Gastroesophageal sphincter (tissue), 4 donors: ENCODE measurements around the gene SIRPA. TPM values are rescaled to one million over a fixed set of nuclear protein-coding genes. Genes with fewer than 3 reads are reported as not detected.

Source experiments
- ATAC-seq: fragments of 150-250 bp; one replicate; pipeline ENCODE4 v1.9.1; 2016; ENCODE audit warnings: mild to moderate bottlenecking, moderate library complexity
- H3K27ac ChIP-seq, 4 donors: fragments of 200-600 bp; sonication (generic) in 3 of 4; 1 replicate in 3 of 4; 2 replicates in 1 of 4; pipeline ENCODE4 v1.5.1; 2016 to 2019
- H3K27me3 ChIP-seq: fragments of 200-600 bp; sonication (generic); one replicate; pipeline ENCODE4 v1.5.1; 2019
- H3K36me3 ChIP-seq, 2 donors: fragments of 200-600 bp; sonication (generic); one replicate each; pipeline ENCODE4 v1.5.1; 2019; ENCODE audit warnings: control low read depth in 1 of 2
- H3K4me1 ChIP-seq, 3 donors: fragments of 200-600 bp; sonication (generic); 1 replicate in 2 of 3; 2 replicates in 1 of 3; pipeline ENCODE4 v1.5.1; 2016 to 2019; ENCODE audit warnings: control low read depth in 2 of 3
- H3K4me3 ChIP-seq, 2 donors: fragments of 200-600 bp; sonication (generic); one replicate each; pipeline ENCODE4 v1.5.1; 2019; ENCODE audit warnings: mild to moderate bottlenecking in 1 of 2, moderate library complexity in 1 of 2
- H3K9me3 ChIP-seq, 3 donors: fragments of 200-600 bp; sonication (generic); one replicate each; pipeline ENCODE4 v1.5.1; 2017 to 2019; ENCODE audit warnings: control low read depth in 2 of 3
- EP300 ChIP-seq: sonication (generic); formaldehyde crosslinking; IDR thresholded peaks from one replicate; pipeline ENCODE4 v1.6.1; 2017; ENCODE audit warnings: antibody characterized with exemption, mild to moderate bottlenecking
- POLR2A ChIP-seq, 2 donors: fragments of 450-650 bp; IDR thresholded peaks; one replicate each; pipeline ENCODE4 v1.6.1; 2017; ENCODE audit warnings: antibody characterized with exemption in 2 of 2, mild to moderate bottlenecking in 2 of 2, moderate library complexity in 1 of 2
- POLR2AphosphoS5 ChIP-seq: sonication (generic); formaldehyde crosslinking; IDR thresholded peaks from one replicate; pipeline ENCODE4 v1.6.1; 2017; ENCODE audit warnings: antibody characterized with exemption
- WGBS, 2 donors: methylation state at CpG; one replicate each; pipeline ENCODE4 v1.1.5; 2018; ENCODE audit warnings: low coverage in 1 of 2; 5-methylcytosine and 5-hydroxymethylcytosine counted together
- total RNA-seq, 4 donors: library from RNA; depleted of rRNA; stranded (reverse); fragments of >200 nt; gene quantifications; one replicate each; pipeline ENCODE4 v1.1.0, GENCODE V29; 2016
- TF ChIP-seq, protein P1 (sequence below), 4 experiments: fragments of 200-600 bp in 2 of 4; fragments of 450-650 bp in 2 of 4; sonication (generic) in 1 of 4; IDR thresholded peaks; one replicate each; pipeline ENCODE4 v1.5.1; 2017 to 2019; ENCODE audit warnings: antibody characterized with exemption in 4 of 4, mild to moderate bottlenecking in 2 of 4, moderate library complexity in 2 of 4

Gene SIRPA
- 10 to 100 TPM; 11.7 to 31.7 (median 27.4) TPM for total RNA-seq

DNA sequence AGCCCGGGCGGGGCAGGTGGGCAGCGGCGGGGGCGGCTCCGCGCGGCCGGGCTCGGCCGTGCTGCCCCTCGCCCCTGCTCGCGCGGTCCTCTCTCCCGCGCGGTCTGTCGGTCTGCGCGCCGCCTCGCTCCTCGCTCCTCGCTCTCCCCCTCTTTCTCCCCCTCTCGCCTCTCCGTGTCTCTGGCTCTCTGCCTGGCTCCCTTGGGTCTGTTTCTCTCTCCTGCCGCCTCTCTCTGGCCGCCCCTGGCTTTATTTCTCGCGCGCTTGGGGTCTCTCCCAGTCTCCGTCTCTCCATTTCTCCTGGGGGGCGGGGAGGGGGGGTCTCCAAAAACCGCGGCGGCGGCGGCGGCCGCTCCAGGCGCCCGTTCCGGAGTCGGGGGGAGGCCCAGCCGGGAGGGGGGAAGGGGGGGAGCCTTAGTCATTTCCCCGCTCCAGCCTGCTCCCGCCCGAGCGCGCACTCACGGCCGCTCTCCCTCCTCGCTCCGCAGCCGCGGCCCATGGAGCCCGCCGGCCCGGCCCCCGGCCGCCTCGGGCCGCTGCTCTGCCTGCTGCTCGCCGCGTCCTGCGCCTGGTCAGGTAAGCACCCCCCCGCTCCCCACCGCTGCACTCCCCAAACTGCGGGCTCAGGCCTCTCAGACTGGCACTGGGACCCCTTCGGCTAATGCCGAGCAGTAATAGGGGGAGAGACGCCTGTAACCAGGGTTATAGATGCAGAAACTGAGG is at the start of gene SIRPA:
TSS of gene SIRPA (plus strand) at position 457 of the 723 bp plus-strand sequence. CDS start at position 498, 41 bp downstream.
- Histone ChIP-seq H3K4me1 (peaks cover 0 to 72% (median 7%) of the 10 kb centered on the region in 3 donors), H3K36me3 (no peaks in the 10 kb centered on the region), H3K4me3 (peak within 1 kb of the TSS; percentile 80 to 83), H3K9me3 (no peaks in the 10 kb centered on the region), H3K27me3 (no peaks in the 10 kb centered on the region), H3K27ac (peak within 1 kb of the TSS; percentile 84 to 99 (median 96))
- TF ChIP-seq POLR2A (IDR thresholded peaks at IDR 0.05) (peak; percentile 24 to 47), EP300 (no peak)
- ATAC-seq: peak; percentile 71
- 0% methylated on average over 18 to 24 of the region's 74 CpGs for WGBS, 2 donors

DNA sequence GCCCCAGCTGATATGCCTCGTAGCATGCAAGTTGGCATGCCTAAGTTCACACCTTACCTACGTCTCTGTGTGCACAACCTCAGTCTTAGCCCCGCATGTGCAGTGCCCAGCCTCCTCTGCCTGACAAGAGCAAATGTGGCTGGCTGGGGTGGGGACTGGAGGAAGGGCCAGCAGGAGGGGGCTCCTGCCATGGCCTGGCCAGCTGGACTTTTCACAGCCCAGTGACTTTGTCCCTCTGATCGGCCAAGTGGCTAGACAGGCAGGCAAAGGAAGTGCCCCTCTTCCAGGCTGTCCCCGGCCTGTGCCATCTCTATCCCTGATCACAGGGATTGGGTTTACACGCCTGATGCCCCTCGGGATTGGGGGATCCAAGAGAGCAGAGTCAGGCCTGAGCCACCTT is 49.5 kb upstream of the SIRPA start:
- Histone ChIP-seq H3K36me3 (no peaks in the 10 kb centered on the region), H3K27ac (no peak overlapping the region), H3K9me3 (no peaks in the 10 kb centered on the region), H3K27me3 (no peaks in the 10 kb centered on the region), H3K4me3 (no peak overlapping the region), H3K4me1 (peaks cover 0 to 38% (median 12%) of the 10 kb centered on the region in 3 donors)
- ATAC-seq: no peak
- no peak for TF ChIP-seq POLR2A (IDR thresholded peaks at IDR 0.05)
- TF ChIP-seq, protein P1, sequence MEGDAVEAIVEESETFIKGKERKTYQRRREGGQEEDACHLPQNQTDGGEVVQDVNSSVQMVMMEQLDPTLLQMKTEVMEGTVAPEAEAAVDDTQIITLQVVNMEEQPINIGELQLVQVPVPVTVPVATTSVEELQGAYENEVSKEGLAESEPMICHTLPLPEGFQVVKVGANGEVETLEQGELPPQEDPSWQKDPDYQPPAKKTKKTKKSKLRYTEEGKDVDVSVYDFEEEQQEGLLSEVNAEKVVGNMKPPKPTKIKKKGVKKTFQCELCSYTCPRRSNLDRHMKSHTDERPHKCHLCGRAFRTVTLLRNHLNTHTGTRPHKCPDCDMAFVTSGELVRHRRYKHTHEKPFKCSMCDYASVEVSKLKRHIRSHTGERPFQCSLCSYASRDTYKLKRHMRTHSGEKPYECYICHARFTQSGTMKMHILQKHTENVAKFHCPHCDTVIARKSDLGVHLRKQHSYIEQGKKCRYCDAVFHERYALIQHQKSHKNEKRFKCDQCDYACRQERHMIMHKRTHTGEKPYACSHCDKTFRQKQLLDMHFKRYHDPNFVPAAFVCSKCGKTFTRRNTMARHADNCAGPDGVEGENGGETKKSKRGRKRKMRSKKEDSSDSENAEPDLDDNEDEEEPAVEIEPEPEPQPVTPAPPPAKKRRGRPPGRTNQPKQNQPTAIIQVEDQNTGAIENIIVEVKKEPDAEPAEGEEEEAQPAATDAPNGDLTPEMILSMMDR (IDR thresholded peaks at IDR 0.05): no peak
- no peak for TF ChIP-seq EP300
- TF ChIP-seq POLR2AphosphoS5: no peak
- 80% methylated on average over 1 of the region's 7 CpGs; no CpG with 5 or more reads in 1 of the 2 donors for WGBS, 2 donors

DNA sequence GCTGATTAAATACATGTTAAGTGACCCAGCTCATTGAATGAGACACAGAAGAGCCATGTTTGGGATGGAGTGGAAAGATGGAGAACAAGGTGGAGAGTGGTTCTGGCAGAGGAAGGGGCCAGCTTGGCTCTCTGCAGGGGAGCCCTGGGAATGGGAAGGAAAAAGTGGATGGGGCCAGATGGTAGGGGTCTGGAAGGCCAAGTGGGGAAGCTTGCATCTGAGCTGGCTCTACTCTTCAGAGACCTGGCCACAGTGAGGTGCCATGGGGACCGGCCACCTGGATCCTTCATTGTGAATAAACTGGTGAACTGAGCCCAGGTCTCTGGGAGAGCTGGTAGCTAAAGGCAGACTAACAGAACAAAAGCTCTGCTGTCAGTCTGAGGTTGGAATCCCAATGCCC is 48.9 kb upstream of the SIRPA start:
- TF ChIP-seq POLR2A (IDR thresholded peaks at IDR 0.05) (no peak), EP300 (no peak)
- TF ChIP-seq, protein P1 (IDR thresholded peaks at IDR 0.05): no peak
- peaks cover 0 to 33% (median 9%) of the 10 kb centered on the region in 3 donors for H3K4me1 ChIP-seq
- no peak overlapping the region for H3K4me3 ChIP-seq
- 100% methylated on average over 1 of the region's 1 CpG; no CpG with 5 or more reads in 1 of the 2 donors for WGBS, 2 donors
- no peaks in the 10 kb centered on the region for H3K36me3 ChIP-seq
- no peaks in the 10 kb centered on the region for H3K27me3 ChIP-seq
- no peak overlapping the region for H3K27ac ChIP-seq
- ATAC-seq: no peak
- no peaks in the 10 kb centered on the region for H3K9me3 ChIP-seq

DNA sequence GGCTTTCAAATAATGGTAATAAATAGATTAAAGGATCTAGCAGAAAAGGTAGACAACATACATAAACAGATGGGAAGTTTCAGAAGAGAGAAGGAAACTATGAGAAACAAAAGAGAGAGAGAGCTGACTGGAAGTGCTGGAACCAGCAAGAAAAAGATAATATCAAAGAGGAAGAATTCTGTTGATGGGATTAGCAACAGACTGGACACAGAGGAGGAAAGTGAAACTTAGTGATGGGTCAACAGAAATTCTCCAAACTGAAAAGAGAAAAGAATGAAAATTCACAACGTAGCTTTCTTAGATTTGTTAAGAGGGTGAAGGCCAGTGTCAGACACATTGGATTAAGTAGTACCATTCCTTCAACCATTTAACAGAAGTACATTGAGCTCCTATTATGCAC is 48.3 kb upstream of the SIRPA start:
- Histone ChIP-seq H3K27ac (no peak overlapping the region), H3K4me3 (no peak overlapping the region), H3K36me3 (no peaks in the 10 kb centered on the region), H3K9me3 (no peaks in the 10 kb centered on the region), H3K4me1 (peaks cover 0 to 28% (median 7%) of the 10 kb centered on the region in 3 donors), H3K27me3 (no peaks in the 10 kb centered on the region)
- TF ChIP-seq, protein P1 (IDR thresholded peaks at IDR 0.05): no peak
- no peak for TF ChIP-seq POLR2AphosphoS5
- no peak for TF ChIP-seq EP300
- no peak for TF ChIP-seq POLR2A (IDR thresholded peaks at IDR 0.05)
- ATAC-seq: no peak
- WGBS, 2 donors: 54 to 60% methylated on average over 1 of the region's 1 CpG

DNA sequence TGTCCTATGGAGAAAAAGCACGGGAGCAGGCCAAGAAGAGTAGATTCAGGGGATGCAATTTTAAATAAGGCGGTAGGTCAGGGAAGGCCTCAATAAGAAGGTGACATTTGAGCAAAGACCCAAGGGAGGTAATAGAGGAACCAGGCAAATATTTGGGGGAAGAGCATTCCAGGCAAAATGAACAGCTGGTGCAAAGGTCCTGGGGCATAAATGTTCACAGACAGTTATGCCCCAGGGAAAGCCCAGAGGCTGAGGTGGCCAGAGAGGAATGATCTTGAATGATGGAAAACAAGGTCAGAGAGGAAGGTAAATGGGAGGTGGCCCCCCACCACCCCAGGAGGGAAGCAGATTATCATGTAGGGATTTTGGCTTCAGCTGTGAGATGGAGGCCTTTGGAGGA is 47.4 kb upstream of the SIRPA start:
- Histone ChIP-seq H3K36me3 (no peaks in the 10 kb centered on the region), H3K4me3 (no peak overlapping the region), H3K27ac (no peak overlapping the region), H3K4me1 (peaks cover 0 to 25% (median 7%) of the 10 kb centered on the region in 3 donors), H3K27me3 (no peaks in the 10 kb centered on the region), H3K9me3 (no peaks in the 10 kb centered on the region)
- 100% methylated on average over 2 of the region's 2 CpGs; no CpG with 5 or more reads in 1 of the 2 donors for WGBS, 2 donors
- no peak for ATAC-seq
- no peak for TF ChIP-seq POLR2AphosphoS5
- TF ChIP-seq EP300: no peak
- no peak for TF ChIP-seq POLR2A (IDR thresholded peaks at IDR 0.05)
- TF ChIP-seq, protein P1 (IDR thresholded peaks at IDR 0.05): no peak
